BE2C (cell line): ENCODE measurements around the gene CCK.

ENCODE experiments used
- DNase-seq: peaks from one replicate; pipeline ENCODE4 v3.0.0-alpha.2; 2020
- H3K27me3 ChIP-seq: fragments of 250-450 bp; sonication (Bioruptor Pico); 2 replicates; pipeline ENCODE4 v1.5.1; 2020; ENCODE audit warnings: mild to moderate bottlenecking
- H3K36me3 ChIP-seq: fragments of 250-450 bp; sonication (Bioruptor Pico); 2 replicates; pipeline ENCODE4 v1.5.1; 2020; ENCODE audit warnings: mild to moderate bottlenecking
- H3K4me1 ChIP-seq: fragments of 250-450 bp; sonication (Bioruptor Pico); 2 replicates; pipeline ENCODE4 v1.5.1; 2020
- H3K4me3 ChIP-seq: 2 replicates; pipeline ENCODE4 v1.5.1; 2011; ENCODE audit warnings: low read depth, low read length
- H3K9me3 ChIP-seq: fragments of 250-450 bp; sonication (Bioruptor Pico); 2 replicates; pipeline ENCODE4 v1.5.1; 2020
- TF ChIP-seq, protein P1 (sequence below): IDR thresholded peaks from 2 replicates; pipeline ENCODE4 v1.5.1; 2012; ENCODE audit warnings: mild to moderate bottlenecking, low read depth, low read length

CCK gene

DNA sequence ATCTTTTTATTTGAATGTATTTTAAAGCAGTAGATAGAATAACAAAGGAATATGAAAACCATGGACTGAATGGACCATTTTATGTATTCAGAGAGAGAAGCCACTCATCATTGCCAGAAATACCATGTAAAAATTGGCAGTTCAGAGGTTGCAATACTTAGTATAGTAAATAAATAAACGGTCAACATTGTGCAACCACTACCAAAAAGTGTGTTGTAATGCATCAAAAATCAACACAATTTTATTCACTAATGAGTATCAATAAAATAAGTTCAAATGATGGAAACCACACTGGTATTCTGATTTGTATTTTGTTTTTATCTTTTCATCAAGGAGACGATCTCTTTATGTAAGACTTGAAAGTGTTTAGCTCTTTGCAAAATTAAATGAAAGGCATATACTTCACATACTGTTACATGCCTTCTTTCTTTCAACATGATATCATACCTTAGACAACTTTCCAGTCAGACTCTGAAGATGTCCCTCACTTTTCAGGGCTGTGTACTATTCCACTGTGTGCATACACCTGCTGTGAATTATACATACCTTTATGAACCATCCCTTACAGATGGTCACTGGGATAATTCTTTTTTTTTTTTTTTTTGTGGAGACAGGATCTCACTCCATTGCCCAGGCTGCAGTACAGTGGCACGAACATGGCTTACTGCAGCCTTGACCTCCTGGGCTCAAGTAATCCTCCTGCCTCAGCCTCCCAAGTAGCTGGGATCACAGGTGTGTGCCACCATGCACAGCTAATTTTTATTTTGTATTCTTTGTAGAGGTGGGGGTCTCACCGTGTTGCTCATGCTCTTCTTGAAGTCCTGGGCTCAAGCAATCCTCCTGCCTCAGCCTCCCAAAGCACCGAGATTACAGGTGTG is 40.3 kb downstream of the CCK start:
- Histone ChIP-seq H3K36me3 (no peaks in the 10 kb centered on the region), H3K4me3 (no peak overlapping the region), H3K4me1 (no peaks in the 10 kb centered on the region), H3K9me3 (no peaks in the 10 kb centered on the region), H3K27me3 (no peaks in the 10 kb centered on the region)
- TF ChIP-seq, protein P1, sequence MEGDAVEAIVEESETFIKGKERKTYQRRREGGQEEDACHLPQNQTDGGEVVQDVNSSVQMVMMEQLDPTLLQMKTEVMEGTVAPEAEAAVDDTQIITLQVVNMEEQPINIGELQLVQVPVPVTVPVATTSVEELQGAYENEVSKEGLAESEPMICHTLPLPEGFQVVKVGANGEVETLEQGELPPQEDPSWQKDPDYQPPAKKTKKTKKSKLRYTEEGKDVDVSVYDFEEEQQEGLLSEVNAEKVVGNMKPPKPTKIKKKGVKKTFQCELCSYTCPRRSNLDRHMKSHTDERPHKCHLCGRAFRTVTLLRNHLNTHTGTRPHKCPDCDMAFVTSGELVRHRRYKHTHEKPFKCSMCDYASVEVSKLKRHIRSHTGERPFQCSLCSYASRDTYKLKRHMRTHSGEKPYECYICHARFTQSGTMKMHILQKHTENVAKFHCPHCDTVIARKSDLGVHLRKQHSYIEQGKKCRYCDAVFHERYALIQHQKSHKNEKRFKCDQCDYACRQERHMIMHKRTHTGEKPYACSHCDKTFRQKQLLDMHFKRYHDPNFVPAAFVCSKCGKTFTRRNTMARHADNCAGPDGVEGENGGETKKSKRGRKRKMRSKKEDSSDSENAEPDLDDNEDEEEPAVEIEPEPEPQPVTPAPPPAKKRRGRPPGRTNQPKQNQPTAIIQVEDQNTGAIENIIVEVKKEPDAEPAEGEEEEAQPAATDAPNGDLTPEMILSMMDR, result no peak
- DNase-seq, result no peak

DNA sequence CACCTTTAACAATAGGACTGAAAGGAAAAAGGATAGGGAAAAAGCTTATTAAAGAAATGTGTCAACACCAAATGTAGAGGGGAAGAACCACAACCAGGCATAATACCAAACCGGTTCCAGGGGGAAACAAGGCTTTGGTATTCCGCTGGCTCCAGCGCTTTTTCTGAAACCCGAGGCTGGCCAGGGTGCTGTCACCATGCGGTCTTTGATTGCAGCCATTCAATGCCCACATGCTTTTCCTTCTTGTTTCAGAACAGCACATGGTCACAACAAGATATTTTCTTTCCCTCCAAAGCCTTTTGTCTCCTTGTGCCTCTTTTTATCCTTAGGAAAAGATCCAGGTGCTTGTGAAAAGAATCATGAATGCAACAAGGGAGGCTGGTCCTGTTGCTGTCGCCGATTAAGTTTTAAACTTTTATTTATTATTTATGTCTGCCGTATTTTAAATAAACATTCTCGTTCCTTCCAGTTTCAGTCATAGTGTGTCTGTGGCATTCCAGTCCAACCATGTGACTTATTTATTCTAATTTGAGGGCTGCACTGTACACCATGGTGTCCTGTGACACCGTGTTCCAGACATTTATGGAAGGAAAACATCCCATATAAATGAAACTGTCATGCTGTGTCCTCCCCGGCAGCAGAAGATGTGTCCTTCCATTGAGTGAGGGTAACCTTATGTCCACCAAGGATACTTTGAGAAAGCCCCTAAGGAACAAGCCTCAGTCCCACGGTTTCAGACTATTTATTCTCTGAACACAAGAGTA is 41.1 kb downstream of the CCK start:
- no peak for DNase-seq
- Histone ChIP-seq H3K4me1 (no peaks in the 10 kb centered on the region), H3K27me3 (no peaks in the 10 kb centered on the region), H3K9me3 (no peaks in the 10 kb centered on the region), H3K4me3 (no peak overlapping the region), H3K36me3 (no peaks in the 10 kb centered on the region)
- TF ChIP-seq, protein P1, result no peak

DNA sequence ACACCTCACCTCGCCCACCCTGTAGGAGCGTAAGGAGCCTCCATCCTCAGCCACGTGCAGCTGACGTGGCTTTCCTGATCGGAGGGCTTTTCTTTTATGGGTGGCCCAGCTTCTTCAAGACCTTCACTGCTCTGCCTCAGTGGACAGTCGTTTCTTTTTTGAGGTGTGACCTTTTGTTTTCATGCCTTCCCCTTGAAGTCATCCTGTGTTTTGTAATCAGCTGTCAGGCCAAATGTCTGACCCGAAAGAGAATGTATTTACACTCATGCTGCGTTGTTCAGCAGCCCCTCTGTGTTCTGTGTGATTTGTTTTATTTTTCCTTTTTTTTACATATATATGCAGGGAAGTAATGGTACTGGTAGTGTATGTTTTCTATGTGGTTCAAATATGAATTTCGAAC is 41.8 kb downstream of the CCK start:
- Histone ChIP-seq H3K4me1 (no peaks in the 10 kb centered on the region), H3K36me3 (no peaks in the 10 kb centered on the region), H3K4me3 (no peak overlapping the region), H3K27me3 (no peaks in the 10 kb centered on the region), H3K9me3 (no peaks in the 10 kb centered on the region)
- TF ChIP-seq, protein P1, result no peak
- DNase-seq, result no peak

DNA sequence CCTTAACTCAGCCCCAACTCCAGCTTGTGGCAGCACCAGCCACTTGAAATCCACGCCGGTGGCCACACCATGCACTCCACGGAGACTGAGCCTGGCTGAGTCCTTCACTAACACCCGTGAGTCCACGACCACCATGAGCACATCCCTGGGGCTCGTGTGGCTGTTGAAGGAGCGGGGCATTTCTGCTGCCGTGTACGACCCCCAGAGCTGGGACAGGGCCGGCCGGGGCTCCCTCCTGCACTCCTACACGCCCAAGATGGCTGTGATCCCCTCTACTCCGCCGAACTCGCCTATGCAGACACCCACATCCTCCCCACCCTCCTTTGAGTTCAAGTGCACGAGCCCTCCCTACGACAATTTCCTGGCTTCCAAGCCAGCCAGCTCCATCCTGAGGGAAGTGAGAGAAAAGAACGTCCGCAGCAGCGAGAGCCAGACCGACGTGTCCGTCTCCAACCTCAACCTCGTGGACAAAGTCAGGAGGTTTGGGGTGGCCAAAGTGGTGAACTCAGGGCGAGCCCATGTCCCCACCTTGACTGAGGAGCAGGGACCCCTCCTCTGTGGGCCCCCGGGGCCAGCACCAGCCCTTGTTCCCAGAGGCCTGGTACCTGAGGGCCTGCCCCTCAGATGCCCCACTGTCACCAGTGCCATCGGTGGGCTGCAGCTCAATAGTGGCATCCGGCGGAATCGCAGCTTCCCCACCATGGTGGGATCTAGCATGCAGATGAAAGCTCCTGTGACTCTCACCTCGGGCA is 42.9 kb downstream of the CCK start:
- TF ChIP-seq, protein P1, result no peak
- no peaks in the 10 kb centered on the region for H3K9me3 ChIP-seq
- no peak for DNase-seq
- no peaks in the 10 kb centered on the region for H3K36me3 ChIP-seq
- H3K4me1 ChIP-seq, result no peaks in the 10 kb centered on the region
- no peak overlapping the region for H3K4me3 ChIP-seq
- no peaks in the 10 kb centered on the region for H3K27me3 ChIP-seq

DNA sequence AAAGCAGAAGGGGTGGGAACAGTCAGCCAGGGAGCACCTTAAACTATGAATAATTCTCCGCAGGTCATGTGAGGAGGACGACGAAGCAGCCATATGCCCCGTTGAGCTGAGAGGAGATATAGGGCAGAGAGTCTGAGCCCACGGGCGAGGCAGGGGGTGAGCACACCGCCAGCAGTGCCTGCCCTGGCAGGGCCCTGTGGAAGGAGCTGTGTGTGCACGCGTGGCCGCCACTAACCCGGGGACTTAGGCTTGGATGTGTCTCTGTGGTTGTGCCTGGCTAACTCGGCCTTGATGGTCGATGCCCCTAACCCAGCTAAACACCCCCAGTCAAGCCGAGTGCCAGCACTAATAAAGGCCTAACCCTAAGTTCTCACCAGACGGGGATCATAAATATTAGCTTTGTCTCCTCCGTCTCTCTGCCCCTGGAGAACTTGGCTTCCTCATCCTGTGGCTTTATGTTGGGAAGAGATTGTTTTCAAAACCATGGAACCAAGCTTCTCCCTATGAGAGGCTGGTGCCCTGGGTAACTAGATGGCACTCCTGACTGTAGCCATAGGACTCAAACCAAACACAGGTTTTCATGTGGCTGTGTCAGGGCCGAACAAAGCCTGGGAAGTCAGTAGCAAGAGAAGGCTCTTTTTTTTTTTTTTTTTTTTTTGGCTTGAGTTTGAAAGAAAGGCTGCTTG is 45.4 kb downstream of the CCK start:
- Histone ChIP-seq H3K27me3 (no peaks in the 10 kb centered on the region), H3K36me3 (no peaks in the 10 kb centered on the region), H3K9me3 (no peaks in the 10 kb centered on the region), H3K4me3 (no peak overlapping the region), H3K4me1 (no peaks in the 10 kb centered on the region)
- DNase-seq, result no peak
- TF ChIP-seq, protein P1, result no peak
